Mammary epithelial cell (primary cell): ENCODE measurements around the gene USP19.

ENCODE experiments used
- EZH2 ChIP-seq: IDR thresholded peaks from 2 replicates; pipeline ENCODE4 v1.6.1; 2012; ENCODE audit warnings: low read length, inconsistent platforms, borderline replicate concordance
- TF ChIP-seq, protein P1 (sequence below), 2 donors: IDR thresholded peaks in 1 of 2; conservative IDR thresholded peaks in 1 of 2; 2 replicates each; pipeline ENCODE4 v1.5.1; 2011 to 2012; ENCODE audit warnings: inconsistent platforms in 2 of 2, low read length in 2 of 2, mild to moderate bottlenecking in 2 of 2, control low read depth in 1 of 2, low read depth in 1 of 2; ENCODE audit not compliant: insufficient read depth in 1 of 2; ENCODE audit errors: extremely low read depth in 1 of 2

GRCh38 chr3:49166752-49167556 is 46.3 kb upstream of the USP19 start:
- TF ChIP-seq, protein P1, sequence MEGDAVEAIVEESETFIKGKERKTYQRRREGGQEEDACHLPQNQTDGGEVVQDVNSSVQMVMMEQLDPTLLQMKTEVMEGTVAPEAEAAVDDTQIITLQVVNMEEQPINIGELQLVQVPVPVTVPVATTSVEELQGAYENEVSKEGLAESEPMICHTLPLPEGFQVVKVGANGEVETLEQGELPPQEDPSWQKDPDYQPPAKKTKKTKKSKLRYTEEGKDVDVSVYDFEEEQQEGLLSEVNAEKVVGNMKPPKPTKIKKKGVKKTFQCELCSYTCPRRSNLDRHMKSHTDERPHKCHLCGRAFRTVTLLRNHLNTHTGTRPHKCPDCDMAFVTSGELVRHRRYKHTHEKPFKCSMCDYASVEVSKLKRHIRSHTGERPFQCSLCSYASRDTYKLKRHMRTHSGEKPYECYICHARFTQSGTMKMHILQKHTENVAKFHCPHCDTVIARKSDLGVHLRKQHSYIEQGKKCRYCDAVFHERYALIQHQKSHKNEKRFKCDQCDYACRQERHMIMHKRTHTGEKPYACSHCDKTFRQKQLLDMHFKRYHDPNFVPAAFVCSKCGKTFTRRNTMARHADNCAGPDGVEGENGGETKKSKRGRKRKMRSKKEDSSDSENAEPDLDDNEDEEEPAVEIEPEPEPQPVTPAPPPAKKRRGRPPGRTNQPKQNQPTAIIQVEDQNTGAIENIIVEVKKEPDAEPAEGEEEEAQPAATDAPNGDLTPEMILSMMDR (conservative IDR thresholded peaks at IDR 0.05 in 1 of 2, IDR thresholded peaks at IDR 0.05 in 1 of 2; ENCODE audit: extremely low read depth in 1 of 2, insufficient read depth in 1 of 2, low read depth in 1 of 2, low read length in 2 of 2), result no peak
- TF ChIP-seq EZH2, result no peak
